ENCODE data around the gene FOXC1. TPM values are rescaled to one million over a fixed set of nuclear protein-coding genes. Genes with fewer than 3 reads are reported as not detected.

The FOXC1 gene
- total RNA-seq, 1 experiment from 2014 or later = 40.7 TPM

DNA sequence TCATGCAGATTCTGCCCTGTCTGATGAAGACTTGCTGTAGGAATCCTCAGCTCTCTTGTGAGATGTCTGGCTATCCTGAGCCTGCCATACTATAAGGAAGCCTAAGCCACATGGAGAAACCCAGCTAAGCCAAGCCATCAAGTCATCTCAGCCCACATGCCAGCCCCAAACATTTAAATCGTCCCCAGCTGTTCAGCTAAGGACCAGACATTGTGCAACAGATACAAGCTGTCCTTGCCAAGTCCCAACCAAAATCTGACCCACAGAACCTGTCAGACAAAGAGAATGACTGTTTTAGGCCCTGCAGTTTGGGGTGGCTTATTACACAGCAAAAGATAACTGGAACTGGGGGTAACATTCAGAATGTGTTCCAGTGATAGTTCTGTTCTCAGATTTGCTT lies 36.8 kb upstream of the FOXC1 start:
- POLR2A ChIA-PET = no interaction called here
- Histone ChIP-seq H3K4me1 (ENCODE audit: control insufficient read depth in 1 of 2, insufficient read depth in 2 of 2, low read length in 2 of 2) (no peaks in the 10 kb centered on the region), H3K79me2 (ENCODE audit: insufficient read depth, low read length) (no peaks in the 10 kb centered on the region), H3K36me3 (ENCODE audit: control insufficient read depth in 1 of 2, insufficient read depth in 2 of 2, low read length in 2 of 2) (no peaks in the 10 kb centered on the region), H3K27ac (ENCODE audit: low read depth, low read length) (no peak overlapping the region), H3K9me3 (ENCODE audit: control insufficient read depth in 1 of 2, insufficient read depth in 1 of 2, low read depth in 1 of 2, low read length in 2 of 2) (no peaks in the 10 kb centered on the region), H4K20me1 (ENCODE audit: insufficient read depth) (no peaks in the 10 kb centered on the region), H3K4me2 (ENCODE audit: low read length) (no peak overlapping the region), H2AFZ (ENCODE audit: low read depth, low read length, poor library complexity, severe bottlenecking) (no peak overlapping the region), H3K9me2 (ENCODE audit: insufficient read depth) (no peaks in the 10 kb centered on the region), H3K4me3 (replicated peaks in 1 of 2; ENCODE audit: low read depth in 1 of 2, low read length in 2 of 2) (no peak overlapping the region), H3K27me3 (ENCODE audit: insufficient read depth, low read length) (no peaks in the 10 kb centered on the region), H3K9ac (ENCODE audit: low read length) (no peak overlapping the region)
- DNase-seq (ENCODE audit: low read depth, low spot score) (no peak), ATAC-seq (no peak)
- CTCF ChIA-PET = no interaction called here
- no TSS peak for BruUV-seq (replicated peaks)
- RAD21 ChIA-PET (ENCODE audit: low non-redundant PET in 1 of 2, low total read pairs in 2 of 2, uncharacterized antibody in 2 of 2, unreplicated experiment in 2 of 2) = no interaction called here
- TF ChIP-seq CBX3 (IDR thresholded peaks at IDR 0.05; ENCODE audit: low read depth) (no peak), EZH2phosphoT487 (IDR thresholded peaks at IDR 0.05; ENCODE audit: borderline replicate concordance) (no peak), EZH2 (IDR thresholded peaks at IDR 0.05) (no peak), ZFX (IDR thresholded peaks at IDR 0.05) (no peak), SP1 (IDR thresholded peaks at IDR 0.05; ENCODE audit: low read depth) (no peak), TCF7L2 (IDR thresholded peaks at IDR 0.05; ENCODE audit: borderline replicate concordance, extremely low read depth, insufficient read depth, insufficient read length) (no peak), JUND (IDR thresholded peaks at IDR 0.05) (no peak), POLR2AphosphoS5 (IDR thresholded peaks at IDR 0.05; ENCODE audit: low read depth, low read length) (no peak), POLR2A (IDR thresholded peaks at IDR 0.05; ENCODE audit: borderline replicate concordance, extremely low read depth, insufficient read depth, insufficient read length) (no peak), YY1 (IDR thresholded peaks at IDR 0.05; ENCODE audit: extremely low read depth, insufficient replicate concordance, low read depth, low read length) (no peak), FOSL1 (IDR thresholded peaks at IDR 0.05; ENCODE audit: low read depth) (no peak), ELF1 (IDR thresholded peaks at IDR 0.05; ENCODE audit: borderline replicate concordance, low read depth) (no peak), CEBPB (IDR thresholded peaks at IDR 0.05; ENCODE audit: low read depth) (no peak)
- TF ChIP-seq, protein P1, sequence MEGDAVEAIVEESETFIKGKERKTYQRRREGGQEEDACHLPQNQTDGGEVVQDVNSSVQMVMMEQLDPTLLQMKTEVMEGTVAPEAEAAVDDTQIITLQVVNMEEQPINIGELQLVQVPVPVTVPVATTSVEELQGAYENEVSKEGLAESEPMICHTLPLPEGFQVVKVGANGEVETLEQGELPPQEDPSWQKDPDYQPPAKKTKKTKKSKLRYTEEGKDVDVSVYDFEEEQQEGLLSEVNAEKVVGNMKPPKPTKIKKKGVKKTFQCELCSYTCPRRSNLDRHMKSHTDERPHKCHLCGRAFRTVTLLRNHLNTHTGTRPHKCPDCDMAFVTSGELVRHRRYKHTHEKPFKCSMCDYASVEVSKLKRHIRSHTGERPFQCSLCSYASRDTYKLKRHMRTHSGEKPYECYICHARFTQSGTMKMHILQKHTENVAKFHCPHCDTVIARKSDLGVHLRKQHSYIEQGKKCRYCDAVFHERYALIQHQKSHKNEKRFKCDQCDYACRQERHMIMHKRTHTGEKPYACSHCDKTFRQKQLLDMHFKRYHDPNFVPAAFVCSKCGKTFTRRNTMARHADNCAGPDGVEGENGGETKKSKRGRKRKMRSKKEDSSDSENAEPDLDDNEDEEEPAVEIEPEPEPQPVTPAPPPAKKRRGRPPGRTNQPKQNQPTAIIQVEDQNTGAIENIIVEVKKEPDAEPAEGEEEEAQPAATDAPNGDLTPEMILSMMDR (IDR thresholded peaks at IDR 0.05 in 2 of 3, conservative IDR thresholded peaks at IDR 0.05 in 1 of 3; ENCODE audit: borderline replicate concordance in 1 of 3, insufficient read depth in 1 of 3, low read depth in 2 of 3, low read length in 2 of 3) = no peak
- TF ChIP-seq, protein P2, sequence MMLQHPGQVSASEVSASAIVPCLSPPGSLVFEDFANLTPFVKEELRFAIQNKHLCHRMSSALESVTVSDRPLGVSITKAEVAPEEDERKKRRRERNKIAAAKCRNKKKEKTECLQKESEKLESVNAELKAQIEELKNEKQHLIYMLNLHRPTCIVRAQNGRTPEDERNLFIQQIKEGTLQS (IDR thresholded peaks at IDR 0.05) = no peak
- TF ChIP-seq, protein P3, sequence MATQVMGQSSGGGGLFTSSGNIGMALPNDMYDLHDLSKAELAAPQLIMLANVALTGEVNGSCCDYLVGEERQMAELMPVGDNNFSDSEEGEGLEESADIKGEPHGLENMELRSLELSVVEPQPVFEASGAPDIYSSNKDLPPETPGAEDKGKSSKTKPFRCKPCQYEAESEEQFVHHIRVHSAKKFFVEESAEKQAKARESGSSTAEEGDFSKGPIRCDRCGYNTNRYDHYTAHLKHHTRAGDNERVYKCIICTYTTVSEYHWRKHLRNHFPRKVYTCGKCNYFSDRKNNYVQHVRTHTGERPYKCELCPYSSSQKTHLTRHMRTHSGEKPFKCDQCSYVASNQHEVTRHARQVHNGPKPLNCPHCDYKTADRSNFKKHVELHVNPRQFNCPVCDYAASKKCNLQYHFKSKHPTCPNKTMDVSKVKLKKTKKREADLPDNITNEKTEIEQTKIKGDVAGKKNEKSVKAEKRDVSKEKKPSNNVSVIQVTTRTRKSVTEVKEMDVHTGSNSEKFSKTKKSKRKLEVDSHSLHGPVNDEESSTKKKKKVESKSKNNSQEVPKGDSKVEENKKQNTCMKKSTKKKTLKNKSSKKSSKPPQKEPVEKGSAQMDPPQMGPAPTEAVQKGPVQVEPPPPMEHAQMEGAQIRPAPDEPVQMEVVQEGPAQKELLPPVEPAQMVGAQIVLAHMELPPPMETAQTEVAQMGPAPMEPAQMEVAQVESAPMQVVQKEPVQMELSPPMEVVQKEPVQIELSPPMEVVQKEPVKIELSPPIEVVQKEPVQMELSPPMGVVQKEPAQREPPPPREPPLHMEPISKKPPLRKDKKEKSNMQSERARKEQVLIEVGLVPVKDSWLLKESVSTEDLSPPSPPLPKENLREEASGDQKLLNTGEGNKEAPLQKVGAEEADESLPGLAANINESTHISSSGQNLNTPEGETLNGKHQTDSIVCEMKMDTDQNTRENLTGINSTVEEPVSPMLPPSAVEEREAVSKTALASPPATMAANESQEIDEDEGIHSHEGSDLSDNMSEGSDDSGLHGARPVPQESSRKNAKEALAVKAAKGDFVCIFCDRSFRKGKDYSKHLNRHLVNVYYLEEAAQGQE (IDR thresholded peaks at IDR 0.05; ENCODE audit: low read depth) = no peak
- TF ChIP-seq, protein P4, sequence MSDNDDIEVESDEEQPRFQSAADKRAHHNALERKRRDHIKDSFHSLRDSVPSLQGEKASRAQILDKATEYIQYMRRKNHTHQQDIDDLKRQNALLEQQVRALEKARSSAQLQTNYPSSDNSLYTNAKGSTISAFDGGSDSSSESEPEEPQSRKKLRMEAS (IDR thresholded peaks at IDR 0.05) = no peak
- intact Hi-C loops (cut with micrococcal nuclease) = no loop called here

Data from HCT116 (cell line).